Hepatic stellate cell (primary cell): ENCODE measurements around the gene TBC1D2.
"Not testable (repeated sequence)": the region's sequence is repeated elsewhere in the genome, so short reads cannot be mapped to it uniquely, and the experiment has no call there.

Source experiments
- DNase-seq: peaks from one replicate; pipeline ENCODE4 v3.0.0; 2011; ENCODE audit warnings: low spot score

TBC1D2 gene

DNA sequence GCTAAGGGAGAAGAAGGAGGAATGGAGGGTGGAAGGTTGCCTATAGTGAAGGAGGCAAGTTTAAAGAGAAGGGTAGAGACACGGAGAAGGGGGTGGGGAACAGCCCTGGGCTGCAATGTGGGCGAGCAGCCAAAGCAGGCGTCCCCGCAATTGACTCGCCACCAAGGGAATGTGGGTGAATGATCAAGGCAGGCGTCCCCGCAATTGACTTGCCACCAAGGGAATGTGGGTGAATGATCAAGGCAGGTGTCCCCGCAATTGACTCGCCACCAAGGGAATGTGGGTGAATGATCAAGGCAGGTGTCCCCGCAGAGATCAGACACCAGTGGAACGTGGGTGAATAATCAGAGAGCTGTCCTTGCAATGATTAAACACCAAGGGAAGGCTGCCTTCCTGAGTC, 14.8 kb upstream of the TBC1D2 start:
- DNase-seq, result not testable (repeated sequence)

- not testable (repeated sequence) for DNase-seq
Measured at GRCh38 chr9:98269652-98270051, 14.2 kb upstream of the TBC1D2 start.

GRCh38 chr9:98267556-98267955, 12.1 kb upstream of the TBC1D2 start:
- DNase-seq, result not testable (repeated sequence)

DNA sequence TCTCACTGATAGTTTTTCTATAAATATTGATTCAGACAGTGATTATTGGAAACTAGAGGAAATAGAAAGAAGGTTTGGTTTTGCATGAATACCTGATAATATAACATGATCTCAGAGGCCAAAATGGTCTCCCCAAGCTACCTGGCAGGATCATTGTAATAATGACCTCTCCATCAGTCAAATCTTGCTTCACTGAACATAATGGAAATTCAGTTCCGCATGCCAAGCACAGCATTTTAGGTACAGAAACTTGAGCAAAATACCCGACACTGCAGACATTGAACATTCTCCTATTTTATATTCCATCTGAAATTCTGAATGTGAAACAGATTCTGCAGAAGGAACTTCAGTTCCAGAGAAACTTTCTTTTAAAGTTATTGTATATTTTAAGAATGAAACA, 9.1 kb upstream of the TBC1D2 start:
- no peak for DNase-seq

- DNase-seq, result peak; percentile 74
Measured at GRCh38 chr9:98263482-98264357, 8.3 kb upstream of the TBC1D2 start.

GRCh38 chr9:98263080-98263479, 7.6 kb upstream of the TBC1D2 start:
- no peak for DNase-seq

DNA sequence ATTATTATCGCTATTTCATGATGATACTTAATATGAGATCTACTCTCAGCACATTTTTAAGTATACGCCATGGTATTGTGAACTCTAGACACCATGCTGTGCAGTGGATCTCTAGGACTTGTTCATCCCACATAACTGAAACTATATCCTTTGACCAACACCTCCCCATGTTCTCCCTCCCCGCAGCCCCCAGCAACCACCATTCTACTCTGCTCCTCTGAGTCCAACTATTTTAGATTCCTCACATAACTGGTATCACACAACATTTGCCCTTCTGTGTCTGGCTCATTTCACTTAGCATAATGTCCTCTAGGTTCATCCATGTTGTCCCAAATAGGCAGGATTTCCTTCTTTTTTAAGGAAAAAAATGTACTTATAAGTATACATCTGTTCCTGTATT, 6.6 kb upstream of the TBC1D2 start:
- DNase-seq, result no peak

- no peak for DNase-seq
Measured at GRCh38 chr9:98260635-98261034, 5.2 kb upstream of the TBC1D2 start.

DNA sequence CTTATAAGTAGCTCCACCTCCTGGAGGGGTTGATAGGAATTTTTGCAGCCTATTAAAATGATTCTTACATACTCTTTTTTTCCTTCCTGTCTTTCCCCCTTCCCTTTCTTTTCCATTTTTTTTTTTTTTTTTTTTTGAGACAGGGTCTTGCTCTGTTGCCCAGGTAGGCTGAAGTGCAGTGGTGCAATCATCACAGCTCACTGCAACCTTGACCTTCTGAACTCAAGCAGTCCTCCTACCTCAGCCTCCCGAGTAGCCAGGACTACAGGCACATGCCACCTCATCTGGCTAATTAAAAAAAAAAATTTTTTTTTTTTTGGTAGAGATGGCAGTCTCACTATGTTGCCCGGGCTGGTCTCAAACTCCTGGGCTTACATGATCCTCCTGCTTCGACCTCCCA, 4.3 kb upstream of the TBC1D2 start:
- DNase-seq, result no peak

GRCh38 chr9:98256756-98257155, 1.3 kb upstream of the TBC1D2 start:
- DNase-seq, result peak; percentile 26

DNA sequence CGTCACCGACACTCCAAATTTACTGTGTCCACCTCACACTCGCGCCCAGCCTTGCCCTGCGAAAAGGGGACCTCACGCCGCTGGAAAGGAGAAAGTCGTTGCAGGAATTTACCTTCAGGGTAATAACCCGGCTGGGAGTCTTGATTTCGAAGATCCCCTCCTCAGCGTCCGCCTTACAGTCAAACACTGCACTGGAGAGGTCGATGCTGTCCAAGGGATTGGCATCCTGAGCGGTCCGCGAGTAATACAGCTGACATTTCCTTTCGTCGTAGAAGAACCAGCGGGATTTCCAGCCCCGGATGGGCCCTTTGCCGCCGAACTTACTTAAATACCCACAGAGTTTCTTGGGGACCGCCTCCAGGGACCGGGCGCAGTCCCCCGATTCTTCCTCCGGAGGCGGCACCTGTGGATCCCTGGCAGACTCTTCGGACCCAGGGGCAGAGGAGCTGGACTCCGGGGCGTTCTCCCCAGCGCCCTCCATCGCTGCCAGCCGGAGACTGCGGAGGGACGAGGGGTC, 330 bp downstream of the TBC1D2 start:
- peak; percentile 67 for DNase-seq

DNA sequence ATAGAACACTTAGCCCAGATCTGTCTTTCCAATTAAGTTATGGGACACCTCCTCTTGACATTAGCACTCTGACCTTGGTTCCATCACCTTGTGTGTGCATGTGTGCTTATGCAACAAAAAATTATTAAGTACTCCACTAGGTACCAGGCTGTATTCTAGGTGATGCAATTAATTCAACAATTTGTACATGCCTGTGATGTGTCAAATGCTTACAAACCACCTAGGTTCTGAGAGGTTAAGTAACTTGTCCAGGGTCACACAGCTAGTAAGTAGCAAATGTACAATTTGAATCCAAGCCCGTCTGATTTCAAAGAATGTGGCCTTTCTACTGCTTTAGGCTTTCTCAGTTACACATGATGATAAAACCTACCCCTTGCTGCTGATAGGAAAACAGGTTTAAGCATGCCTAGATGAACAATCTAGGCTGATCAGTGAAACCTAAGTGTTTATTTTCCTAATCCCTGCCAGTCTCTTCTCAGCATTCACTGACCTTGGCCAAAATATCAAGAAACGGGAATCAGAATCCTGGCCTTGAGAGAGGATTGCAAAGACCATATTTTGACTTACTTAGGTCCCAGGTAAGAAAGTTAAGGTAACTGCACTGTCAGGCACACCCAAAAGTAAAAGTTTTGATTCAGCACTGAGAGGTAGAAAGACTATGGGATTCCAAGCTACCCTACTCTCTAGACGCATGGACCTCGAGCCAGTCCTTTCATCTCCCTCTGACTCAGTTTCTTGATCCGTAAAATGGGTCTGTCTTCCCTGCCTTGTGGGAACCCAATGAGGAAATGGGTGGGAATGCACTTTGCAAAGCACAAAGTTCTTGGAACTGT, 1.0 kb downstream of the TBC1D2 start:
- no peak for DNase-seq

GRCh38 chr9:98253565-98253964, 1.9 kb downstream of the TBC1D2 start:
- DNase-seq, result no peak

DNA sequence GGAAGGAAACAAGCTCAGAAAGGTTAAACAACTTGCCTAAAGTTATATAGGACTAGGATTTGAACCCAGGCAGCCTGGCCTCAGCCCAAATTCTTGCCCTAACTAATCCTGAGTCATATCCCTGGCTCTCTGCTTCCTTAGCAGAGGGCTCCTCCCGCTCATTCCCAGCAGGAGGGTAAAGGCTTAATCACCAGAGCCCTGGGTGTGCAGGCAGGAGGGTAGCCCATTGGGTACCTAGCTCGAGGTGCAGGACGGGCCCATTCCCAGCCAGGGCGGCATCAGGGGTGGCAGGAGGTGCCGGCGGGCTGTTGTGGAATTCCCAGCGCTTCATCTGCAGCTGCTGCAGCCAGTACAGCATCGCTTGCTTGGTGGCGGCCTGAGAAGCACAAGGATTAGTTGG, 3.9 kb downstream of the TBC1D2 start:
- DNase-seq, result peak; percentile 73

GRCh38 chr9:98249771-98250170, 5.7 kb downstream of the TBC1D2 start:
- no peak for DNase-seq

DNA sequence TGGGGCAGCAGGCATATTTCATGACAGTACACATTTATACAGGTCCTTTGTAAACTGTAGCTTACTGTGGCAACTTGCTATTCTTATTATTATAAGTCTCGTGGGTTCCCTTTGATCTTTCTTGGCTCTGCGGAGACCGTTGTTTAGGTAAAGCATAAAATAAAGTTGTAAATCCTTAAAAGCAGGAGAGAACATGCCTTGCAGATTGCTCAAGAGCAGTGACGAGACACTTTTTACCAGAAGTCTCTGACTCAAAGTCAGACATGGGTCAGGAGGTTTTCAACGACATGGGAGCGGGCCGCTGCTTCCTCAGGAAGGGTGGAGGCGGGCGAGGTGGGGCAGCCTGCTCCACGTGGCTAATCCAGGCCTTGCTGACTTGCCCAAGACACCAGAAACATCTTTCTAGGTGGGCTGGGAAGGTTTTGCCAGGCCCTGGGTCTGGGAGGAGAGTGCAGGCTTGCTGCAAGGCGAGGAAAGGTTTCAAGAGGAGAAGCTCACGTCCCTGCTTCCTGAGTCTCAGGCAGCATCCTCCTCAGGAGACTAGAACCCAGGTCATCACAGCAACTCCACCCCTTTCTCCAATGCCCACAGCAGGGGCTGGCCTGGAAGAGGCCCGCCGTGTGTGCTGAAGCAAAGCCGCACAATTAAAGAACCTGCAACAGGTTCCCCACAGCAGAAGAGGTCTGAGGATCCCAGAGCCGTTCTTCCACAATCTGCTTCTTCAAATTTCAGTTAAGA, 6.5 kb downstream of the TBC1D2 start:
- DNase-seq, result no peak

- no peak for DNase-seq
Measured at GRCh38 chr9:98247831-98248657, 7.4 kb downstream of the TBC1D2 start.

DNA sequence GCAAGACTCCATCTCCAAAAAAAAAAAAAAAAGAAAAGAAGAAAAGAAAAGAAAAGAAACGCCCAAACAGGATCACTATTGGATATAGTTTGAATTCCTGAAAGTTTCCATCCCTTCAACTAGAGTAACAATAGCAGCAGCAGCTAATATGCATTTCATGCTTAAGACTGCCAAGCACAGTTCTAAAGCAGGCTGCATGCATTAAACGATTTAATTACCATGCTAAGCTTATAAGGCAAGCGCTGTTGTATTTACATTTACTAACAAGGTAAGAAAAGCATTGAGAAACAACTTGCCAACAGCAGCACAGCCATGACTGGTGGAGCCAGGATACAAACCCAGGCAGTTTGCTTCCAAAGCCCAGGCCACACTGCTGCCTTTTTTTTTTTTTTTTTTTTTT, 13.0 kb downstream of the TBC1D2 start:
- no peak for DNase-seq

- DNase-seq, result no peak
Measured at GRCh38 chr9:98241357-98242300, 13.8 kb downstream of the TBC1D2 start.

GRCh38 chr9:98240475-98240874, 15.0 kb downstream of the TBC1D2 start:
- no peak for DNase-seq
